Liver (tissue), 3 donors: ENCODE measurements around the gene PSENEN.

ENCODE experiments used
- ATF3 ChIP-seq: IDR thresholded peaks from 2 replicates; pipeline ENCODE4 v1.6.1; 2016; ENCODE audit warnings: antibody characterized with exemption
- EGR1 ChIP-seq, 2 donors: IDR thresholded peaks; 2 replicates each; pipeline ENCODE4 v1.6.1; 2016 to 2018; ENCODE audit warnings: antibody characterized with exemption in 2 of 2, low read depth in 2 of 2
- FOXA1 ChIP-seq: IDR thresholded peaks from 2 replicates; pipeline ENCODE4 v1.6.1; 2016; ENCODE audit warnings: antibody characterized with exemption
- JUND ChIP-seq, 2 donors: IDR thresholded peaks; 2 replicates each; pipeline ENCODE4 v1.6.1; 2016; ENCODE audit warnings: antibody characterized with exemption in 2 of 2
- MAX ChIP-seq: IDR thresholded peaks from 2 replicates; pipeline ENCODE4 v1.6.1; 2016; ENCODE audit warnings: antibody characterized with exemption
- NR2F2 ChIP-seq: IDR thresholded peaks from 2 replicates; pipeline ENCODE4 v1.6.1; 2016; ENCODE audit warnings: antibody characterized with exemption
- RAD21 ChIP-seq, 2 donors: IDR thresholded peaks; 2 replicates each; pipeline ENCODE4 v1.6.1; 2016; ENCODE audit warnings: antibody characterized with exemption in 2 of 2, mild to moderate bottlenecking in 2 of 2
- REST ChIP-seq: IDR thresholded peaks from 2 replicates; pipeline ENCODE4 v1.6.1; 2016; ENCODE audit warnings: antibody characterized with exemption, mild to moderate bottlenecking
- RXRA ChIP-seq, 2 donors: IDR thresholded peaks; 2 replicates each; pipeline ENCODE4 v1.6.1; 2017 to 2018; ENCODE audit warnings: antibody characterized with exemption in 2 of 2, mild to moderate bottlenecking in 1 of 2
- SP1 ChIP-seq: IDR thresholded peaks from 2 replicates; pipeline ENCODE4 v1.6.1; 2018; ENCODE audit warnings: antibody characterized with exemption, mild to moderate bottlenecking
- TAF1 ChIP-seq: conservative IDR thresholded peaks from 2 replicates; pipeline ENCODE4 v1.6.1; 2016; ENCODE audit warnings: antibody characterized with exemption, mild to moderate bottlenecking
- YY1 ChIP-seq: IDR thresholded peaks from 2 replicates; pipeline ENCODE4 v1.6.1; 2016; ENCODE audit warnings: antibody characterized with exemption, mild to moderate bottlenecking
- ZBTB33 ChIP-seq: IDR thresholded peaks from 2 replicates; pipeline ENCODE4 v1.6.1; 2016; ENCODE audit warnings: antibody characterized with exemption
- TF ChIP-seq, protein P1 (sequence below): fragments of 150-350 bp; IDR thresholded peaks from 2 replicates; pipeline ENCODE4 v1.5.1; 2017; ENCODE audit warnings: improper control_type of control experiment, low read depth, low read length; ENCODE audit not compliant: missing input control
- donor health status: healthy.
- donor health status: healthy.

DNA sequence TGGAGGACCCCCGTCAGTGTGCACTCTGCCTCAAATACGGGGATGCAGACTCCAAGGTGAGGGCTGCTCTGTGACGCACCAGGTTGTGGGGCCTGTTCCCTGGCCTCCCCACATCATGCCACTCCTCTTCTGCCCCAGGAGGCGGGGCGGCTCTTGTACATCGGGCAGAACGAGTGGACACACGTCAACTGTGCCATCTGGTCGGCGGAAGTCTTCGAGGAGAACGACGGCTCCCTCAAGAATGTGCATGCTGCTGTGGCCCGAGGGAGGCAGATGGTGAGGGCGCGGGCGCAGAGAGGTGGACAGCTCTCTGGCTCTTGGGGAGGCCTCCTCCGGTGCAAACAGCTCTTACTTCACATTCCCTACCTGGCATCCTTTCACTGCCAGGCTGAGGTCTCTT is 16.4 kb upstream of the PSENEN start:
- TF ChIP-seq MAX (no peak), SP1 (no peak), RXRA (IDR thresholded peaks at IDR 0.05) (no peak), EGR1 (IDR thresholded peaks at IDR 0.05; ENCODE audit: low read depth in 2 of 2) (no peak), YY1 (no peak), RAD21 (IDR thresholded peaks at IDR 0.05) (no peak), FOXA1 (no peak), REST (no peak), TAF1 (no peak), NR2F2 (no peak), ATF3 (no peak), ZBTB33 (no peak), JUND (IDR thresholded peaks at IDR 0.05) (no peak)
- TF ChIP-seq, protein P1, sequence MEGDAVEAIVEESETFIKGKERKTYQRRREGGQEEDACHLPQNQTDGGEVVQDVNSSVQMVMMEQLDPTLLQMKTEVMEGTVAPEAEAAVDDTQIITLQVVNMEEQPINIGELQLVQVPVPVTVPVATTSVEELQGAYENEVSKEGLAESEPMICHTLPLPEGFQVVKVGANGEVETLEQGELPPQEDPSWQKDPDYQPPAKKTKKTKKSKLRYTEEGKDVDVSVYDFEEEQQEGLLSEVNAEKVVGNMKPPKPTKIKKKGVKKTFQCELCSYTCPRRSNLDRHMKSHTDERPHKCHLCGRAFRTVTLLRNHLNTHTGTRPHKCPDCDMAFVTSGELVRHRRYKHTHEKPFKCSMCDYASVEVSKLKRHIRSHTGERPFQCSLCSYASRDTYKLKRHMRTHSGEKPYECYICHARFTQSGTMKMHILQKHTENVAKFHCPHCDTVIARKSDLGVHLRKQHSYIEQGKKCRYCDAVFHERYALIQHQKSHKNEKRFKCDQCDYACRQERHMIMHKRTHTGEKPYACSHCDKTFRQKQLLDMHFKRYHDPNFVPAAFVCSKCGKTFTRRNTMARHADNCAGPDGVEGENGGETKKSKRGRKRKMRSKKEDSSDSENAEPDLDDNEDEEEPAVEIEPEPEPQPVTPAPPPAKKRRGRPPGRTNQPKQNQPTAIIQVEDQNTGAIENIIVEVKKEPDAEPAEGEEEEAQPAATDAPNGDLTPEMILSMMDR = no peak
